Liver (tissue), 9 donors: ENCODE results near the gene SMIM11. TPM values are rescaled to one million over a fixed set of nuclear protein-coding genes. Genes with fewer than 3 reads are reported as not detected.

ENCODE experiments used
- DNase-seq: peaks from one replicate; pipeline ENCODE4 v3.0.0-alpha.2; 2017; ENCODE audit warnings: low spot score
- H3K27ac ChIP-seq, 2 donors: one replicate each; pipeline ENCODE4 v1.7.0; 2013; ENCODE audit warnings: inconsistent platforms in 2 of 2, low read length in 2 of 2, control low read depth in 1 of 2, low read depth in 1 of 2, mild to moderate bottlenecking in 1 of 2
- H3K27me3 ChIP-seq, 4 donors: one replicate each; pipeline versions ENCODE4 v1.6.1 to v1.7.0; 2013; ENCODE audit warnings: low read length in 3 of 4, inconsistent platforms in 1 of 4, mild to moderate bottlenecking in 1 of 4, moderate library complexity in 1 of 4; ENCODE audit not compliant: control insufficient read depth in 4 of 4, insufficient read depth in 4 of 4
- H3K36me3 ChIP-seq, 4 donors: one replicate each; pipeline versions ENCODE4 v1.6.1 to v1.7.0; 2013; ENCODE audit warnings: low read length in 3 of 4, mild to moderate bottlenecking in 3 of 4, low read depth in 1 of 4, moderate library complexity in 1 of 4; ENCODE audit not compliant: control insufficient read depth in 4 of 4, insufficient read depth in 3 of 4
- H3K4me1 ChIP-seq, 4 donors: one replicate each; pipeline versions ENCODE4 v1.6.1 to v1.7.0; 2013; ENCODE audit warnings: low read length in 3 of 4, mild to moderate bottlenecking in 3 of 4, moderate library complexity in 1 of 4; ENCODE audit not compliant: control insufficient read depth in 4 of 4, insufficient read depth in 4 of 4
- H3K4me3 ChIP-seq, 3 donors: one replicate each; pipeline versions ENCODE4 v1.6.1 to v1.7.0; 2013; ENCODE audit warnings: low read length in 3 of 3, control low read depth in 1 of 3, low read depth in 1 of 3, mild to moderate bottlenecking in 1 of 3
- H3K9ac ChIP-seq, 2 donors: one replicate each; pipeline ENCODE4 v1.7.0; 2013; ENCODE audit warnings: low read length in 2 of 2, mild to moderate bottlenecking in 2 of 2, moderate library complexity in 2 of 2, control low read depth in 1 of 2, low read depth in 1 of 2
- H3K9me3 ChIP-seq, 4 donors: one replicate each; pipeline versions ENCODE4 v1.6.1 to v1.7.0; 2013; ENCODE audit warnings: low read length in 3 of 4; ENCODE audit not compliant: control insufficient read depth in 4 of 4
- EGR1 ChIP-seq, 2 donors: IDR thresholded peaks; 2 replicates each; pipeline ENCODE4 v1.6.1; 2016 to 2018; ENCODE audit warnings: antibody characterized with exemption in 2 of 2, low read depth in 2 of 2
- FOXA1 ChIP-seq: IDR thresholded peaks from 2 replicates; pipeline ENCODE4 v1.6.1; 2016; ENCODE audit warnings: antibody characterized with exemption
- FOXA2 ChIP-seq: IDR thresholded peaks from 2 replicates; pipeline ENCODE4 v1.6.1; 2016; ENCODE audit warnings: antibody characterized with exemption
- GABPA ChIP-seq, 2 donors: IDR thresholded peaks in 1 of 2; conservative IDR thresholded peaks in 1 of 2; 2 replicates each; pipeline ENCODE4 v1.6.1; 2016; ENCODE audit warnings: antibody characterized with exemption in 2 of 2, mild to moderate bottlenecking in 1 of 2, moderate library complexity in 1 of 2
- HNF4A ChIP-seq, 2 donors: conservative IDR thresholded peaks; 2 replicates each; pipeline ENCODE4 v1.6.1; 2016; ENCODE audit warnings: antibody characterized with exemption in 2 of 2, mild to moderate bottlenecking in 2 of 2
- HNF4G ChIP-seq: IDR thresholded peaks from 2 replicates; pipeline ENCODE4 v1.6.1; 2016; ENCODE audit warnings: antibody characterized with exemption
- JUND ChIP-seq, 2 donors: IDR thresholded peaks; 2 replicates each; pipeline ENCODE4 v1.6.1; 2016; ENCODE audit warnings: antibody characterized with exemption in 2 of 2
- MAX ChIP-seq: IDR thresholded peaks from 2 replicates; pipeline ENCODE4 v1.6.1; 2016; ENCODE audit warnings: antibody characterized with exemption
- NR2F2 ChIP-seq: IDR thresholded peaks from 2 replicates; pipeline ENCODE4 v1.6.1; 2016; ENCODE audit warnings: antibody characterized with exemption
- RAD21 ChIP-seq, 2 donors: IDR thresholded peaks; 2 replicates each; pipeline ENCODE4 v1.6.1; 2016; ENCODE audit warnings: antibody characterized with exemption in 2 of 2, mild to moderate bottlenecking in 2 of 2
- RXRA ChIP-seq, 2 donors: IDR thresholded peaks; 2 replicates each; pipeline ENCODE4 v1.6.1; 2017 to 2018; ENCODE audit warnings: antibody characterized with exemption in 2 of 2, mild to moderate bottlenecking in 1 of 2
- SP1 ChIP-seq: IDR thresholded peaks from 2 replicates; pipeline ENCODE4 v1.6.1; 2018; ENCODE audit warnings: antibody characterized with exemption, mild to moderate bottlenecking
- TAF1 ChIP-seq: conservative IDR thresholded peaks from 2 replicates; pipeline ENCODE4 v1.6.1; 2016; ENCODE audit warnings: antibody characterized with exemption, mild to moderate bottlenecking
- YY1 ChIP-seq: IDR thresholded peaks from 2 replicates; pipeline ENCODE4 v1.6.1; 2016; ENCODE audit warnings: antibody characterized with exemption, mild to moderate bottlenecking
- WGBS: extraction: QIAGEN DNeasy Blood & Tissue Kit; methylation state at CpG from one replicate; pipeline ENCODE4 v1.1.7; 2013; 5-methylcytosine and 5-hydroxymethylcytosine counted together
- polyA plus RNA-seq, 2 donors: library from polyadenylated mRNA; stranded (reverse) in 1 of 2; unstranded in 1 of 2; fragments of 200-250 nt in 1 of 2; fragments of >200 nt in 1 of 2; fragmentation: Nextera tagmentation in 1 of 2; extraction: Ambion mirVana in 1 of 2; gene quantifications; one replicate each; pipeline versions ENCODE4 v1.2.1 to v1.2.3, GENCODE V29; 2013 to 2015
- total RNA-seq, 2 donors: library from RNA; depleted of rRNA; stranded (reverse); fragments of >200 nt; gene quantifications; one replicate each; pipeline ENCODE4 v1.2.3, GENCODE V29; 2014
- TF ChIP-seq, protein P1 (sequence below): IDR thresholded peaks from 2 replicates; pipeline ENCODE4 v1.6.1; 2016; ENCODE audit warnings: antibody characterized with exemption, mild to moderate bottlenecking
- TF ChIP-seq, protein P2 (sequence below): IDR thresholded peaks from 2 replicates; pipeline ENCODE4 v1.6.1; 2016; ENCODE audit warnings: antibody characterized with exemption
- TF ChIP-seq, protein P3 (sequence below): fragments of 150-350 bp; IDR thresholded peaks from 2 replicates; pipeline ENCODE4 v1.5.1; 2017; ENCODE audit warnings: improper control_type of control experiment, low read depth, low read length; ENCODE audit not compliant: missing input control
- TF ChIP-seq, protein P4 (sequence below): IDR thresholded peaks from 2 replicates; pipeline ENCODE4 v1.6.1; 2016; ENCODE audit warnings: antibody characterized with exemption
- donor health status: healthy.
- donor health status: healthy.
- donor health status: healthy.
- donor health status: healthy.
- donor health status: healthy.

SMIM11 gene
- total and polyA plus RNA-seq, 4 donors, result 1.1 to 7.1 (median 5.6) TPM

DNA sequence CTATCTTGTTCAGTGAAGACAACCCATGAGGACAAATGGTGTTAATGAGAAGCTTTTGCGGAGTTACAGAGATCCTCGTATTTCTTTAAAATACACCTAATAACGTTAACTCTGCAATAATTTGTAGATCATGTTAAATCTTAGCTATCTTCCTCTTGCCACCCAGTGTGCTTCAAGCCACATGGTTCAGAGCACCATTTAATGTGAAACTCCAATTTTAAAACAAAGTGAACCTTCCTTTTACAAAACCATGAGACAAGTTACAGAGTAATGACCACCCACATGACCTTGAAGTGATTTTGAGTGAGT, 13.2 kb upstream of the SMIM11 start:
- Histone ChIP-seq H3K27me3 (no peaks in the 10 kb centered on the region), H3K36me3 (no peaks in the 10 kb centered on the region), H3K4me1 (peaks cover 0 to 4% (median 0%) of the 10 kb centered on the region in 4 donors), H3K27ac (no peak overlapping the region), H3K9me3 (no peaks in the 10 kb centered on the region), H3K9ac (no peak overlapping the region), H3K4me3 (no peak overlapping the region)
- WGBS, result 13% methylated on average over 3 of the region's 3 CpGs
- TF ChIP-seq RXRA (IDR thresholded peaks at IDR 0.05) (no peak), YY1 (no peak), NR2F2 (no peak), FOXA2 (no peak), SP1 (no peak), HNF4A (conservative IDR thresholded peaks at IDR 0.05) (no peak), FOXA1 (no peak), EGR1 (IDR thresholded peaks at IDR 0.05; ENCODE audit: low read depth in 2 of 2) (no peak), MAX (no peak)
- TF ChIP-seq, protein P1, sequence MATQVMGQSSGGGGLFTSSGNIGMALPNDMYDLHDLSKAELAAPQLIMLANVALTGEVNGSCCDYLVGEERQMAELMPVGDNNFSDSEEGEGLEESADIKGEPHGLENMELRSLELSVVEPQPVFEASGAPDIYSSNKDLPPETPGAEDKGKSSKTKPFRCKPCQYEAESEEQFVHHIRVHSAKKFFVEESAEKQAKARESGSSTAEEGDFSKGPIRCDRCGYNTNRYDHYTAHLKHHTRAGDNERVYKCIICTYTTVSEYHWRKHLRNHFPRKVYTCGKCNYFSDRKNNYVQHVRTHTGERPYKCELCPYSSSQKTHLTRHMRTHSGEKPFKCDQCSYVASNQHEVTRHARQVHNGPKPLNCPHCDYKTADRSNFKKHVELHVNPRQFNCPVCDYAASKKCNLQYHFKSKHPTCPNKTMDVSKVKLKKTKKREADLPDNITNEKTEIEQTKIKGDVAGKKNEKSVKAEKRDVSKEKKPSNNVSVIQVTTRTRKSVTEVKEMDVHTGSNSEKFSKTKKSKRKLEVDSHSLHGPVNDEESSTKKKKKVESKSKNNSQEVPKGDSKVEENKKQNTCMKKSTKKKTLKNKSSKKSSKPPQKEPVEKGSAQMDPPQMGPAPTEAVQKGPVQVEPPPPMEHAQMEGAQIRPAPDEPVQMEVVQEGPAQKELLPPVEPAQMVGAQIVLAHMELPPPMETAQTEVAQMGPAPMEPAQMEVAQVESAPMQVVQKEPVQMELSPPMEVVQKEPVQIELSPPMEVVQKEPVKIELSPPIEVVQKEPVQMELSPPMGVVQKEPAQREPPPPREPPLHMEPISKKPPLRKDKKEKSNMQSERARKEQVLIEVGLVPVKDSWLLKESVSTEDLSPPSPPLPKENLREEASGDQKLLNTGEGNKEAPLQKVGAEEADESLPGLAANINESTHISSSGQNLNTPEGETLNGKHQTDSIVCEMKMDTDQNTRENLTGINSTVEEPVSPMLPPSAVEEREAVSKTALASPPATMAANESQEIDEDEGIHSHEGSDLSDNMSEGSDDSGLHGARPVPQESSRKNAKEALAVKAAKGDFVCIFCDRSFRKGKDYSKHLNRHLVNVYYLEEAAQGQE, result no peak
- TF ChIP-seq, protein P2, sequence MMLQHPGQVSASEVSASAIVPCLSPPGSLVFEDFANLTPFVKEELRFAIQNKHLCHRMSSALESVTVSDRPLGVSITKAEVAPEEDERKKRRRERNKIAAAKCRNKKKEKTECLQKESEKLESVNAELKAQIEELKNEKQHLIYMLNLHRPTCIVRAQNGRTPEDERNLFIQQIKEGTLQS, result no peak
- TF ChIP-seq, protein P3, sequence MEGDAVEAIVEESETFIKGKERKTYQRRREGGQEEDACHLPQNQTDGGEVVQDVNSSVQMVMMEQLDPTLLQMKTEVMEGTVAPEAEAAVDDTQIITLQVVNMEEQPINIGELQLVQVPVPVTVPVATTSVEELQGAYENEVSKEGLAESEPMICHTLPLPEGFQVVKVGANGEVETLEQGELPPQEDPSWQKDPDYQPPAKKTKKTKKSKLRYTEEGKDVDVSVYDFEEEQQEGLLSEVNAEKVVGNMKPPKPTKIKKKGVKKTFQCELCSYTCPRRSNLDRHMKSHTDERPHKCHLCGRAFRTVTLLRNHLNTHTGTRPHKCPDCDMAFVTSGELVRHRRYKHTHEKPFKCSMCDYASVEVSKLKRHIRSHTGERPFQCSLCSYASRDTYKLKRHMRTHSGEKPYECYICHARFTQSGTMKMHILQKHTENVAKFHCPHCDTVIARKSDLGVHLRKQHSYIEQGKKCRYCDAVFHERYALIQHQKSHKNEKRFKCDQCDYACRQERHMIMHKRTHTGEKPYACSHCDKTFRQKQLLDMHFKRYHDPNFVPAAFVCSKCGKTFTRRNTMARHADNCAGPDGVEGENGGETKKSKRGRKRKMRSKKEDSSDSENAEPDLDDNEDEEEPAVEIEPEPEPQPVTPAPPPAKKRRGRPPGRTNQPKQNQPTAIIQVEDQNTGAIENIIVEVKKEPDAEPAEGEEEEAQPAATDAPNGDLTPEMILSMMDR, result no peak
- DNase-seq, result no peak

- Histone ChIP-seq H3K9ac (no peak overlapping the region), H3K27me3 (no peaks in the 10 kb centered on the region), H3K9me3 (no peaks in the 10 kb centered on the region), H3K4me3 (no peak overlapping the region), H3K4me1 (peaks cover 0 to 4% (median 0%) of the 10 kb centered on the region in 4 donors), H3K27ac (no peak overlapping the region), H3K36me3 (no peaks in the 10 kb centered on the region)
- WGBS, result 97% methylated on average over 3 of the region's 3 CpGs
- no peak for DNase-seq
- TF ChIP-seq RXRA (IDR thresholded peaks at IDR 0.05) (no peak), GABPA (IDR thresholded peaks at IDR 0.05 in 1 of 2, conservative IDR thresholded peaks at IDR 0.05 in 1 of 2) (no peak), JUND (IDR thresholded peaks at IDR 0.05) (no peak), FOXA1 (no peak), FOXA2 (no peak), YY1 (no peak), EGR1 (IDR thresholded peaks at IDR 0.05; ENCODE audit: low read depth in 2 of 2) (no peak), RAD21 (IDR thresholded peaks at IDR 0.05) (no peak), HNF4G (no peak), HNF4A (conservative IDR thresholded peaks at IDR 0.05) (no peak), SP1 (no peak), NR2F2 (no peak), TAF1 (no peak)
- TF ChIP-seq, protein P1, result no peak
- TF ChIP-seq, protein P3, result no peak
- TF ChIP-seq, protein P4, sequence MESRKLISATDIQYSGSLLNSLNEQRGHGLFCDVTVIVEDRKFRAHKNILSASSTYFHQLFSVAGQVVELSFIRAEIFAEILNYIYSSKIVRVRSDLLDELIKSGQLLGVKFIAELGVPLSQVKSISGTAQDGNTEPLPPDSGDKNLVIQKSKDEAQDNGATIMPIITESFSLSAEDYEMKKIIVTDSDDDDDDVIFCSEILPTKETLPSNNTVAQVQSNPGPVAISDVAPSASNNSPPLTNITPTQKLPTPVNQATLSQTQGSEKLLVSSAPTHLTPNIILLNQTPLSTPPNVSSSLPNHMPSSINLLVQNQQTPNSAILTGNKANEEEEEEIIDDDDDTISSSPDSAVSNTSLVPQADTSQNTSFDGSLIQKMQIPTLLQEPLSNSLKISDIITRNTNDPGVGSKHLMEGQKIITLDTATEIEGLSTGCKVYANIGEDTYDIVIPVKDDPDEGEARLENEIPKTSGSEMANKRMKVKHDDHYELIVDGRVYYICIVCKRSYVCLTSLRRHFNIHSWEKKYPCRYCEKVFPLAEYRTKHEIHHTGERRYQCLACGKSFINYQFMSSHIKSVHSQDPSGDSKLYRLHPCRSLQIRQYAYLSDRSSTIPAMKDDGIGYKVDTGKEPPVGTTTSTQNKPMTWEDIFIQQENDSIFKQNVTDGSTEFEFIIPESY, result no peak
- TF ChIP-seq, protein P2, result no peak
Observed at GRCh38 chr21:34362670-34363069, 12.6 kb upstream of the SMIM11 start.
